ENCODE results near the gene SMCO3. TPM values are rescaled to one million over a fixed set of nuclear protein-coding genes. Genes with fewer than 3 reads are reported as not detected.

Gene SMCO3
- total and polyA plus RNA-seq, 2 of the 8 experiments (the other 6 are each of a cell fraction or from before 2014, with no cell fraction given), result not detected

DNA sequence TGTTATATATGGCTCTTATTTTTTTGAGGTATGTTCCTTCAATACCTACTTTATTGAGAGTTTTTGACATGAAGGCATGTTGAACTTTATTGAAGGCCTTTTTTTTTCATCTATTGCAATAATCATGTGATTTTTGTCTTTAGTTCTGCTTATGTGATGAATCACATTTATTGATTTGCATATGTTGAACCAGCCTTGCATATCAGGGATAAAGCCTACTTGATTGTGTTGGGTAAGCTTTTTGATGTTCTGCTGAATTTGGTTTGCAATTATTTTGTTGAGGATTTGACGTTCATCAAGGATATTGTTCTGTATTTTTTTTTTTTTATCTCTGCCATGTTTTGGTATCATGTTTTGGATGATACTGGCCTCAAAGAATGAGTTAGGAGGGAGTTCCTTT is 44.5 kb upstream of the SMCO3 start:
- ChIA-PET POLR2A (ENCODE audit: partially characterized antibody) (interaction anchor here (0.6 kb wide), 1 partner anchor 10 kb away, joined by 4 read pairs; no protein-coding TSS in a partner anchor), CTCF (ENCODE audit: partially characterized antibody) (interaction anchor here (1.3 kb wide), 1 partner anchor 43 kb away, joined by 4 read pairs; no protein-coding TSS in a partner anchor)
- Histone ChIP-seq H3K18ac (ENCODE audit: extremely low read depth, low read length) (no peak overlapping the region), H3K14ac (ENCODE audit: insufficient read length) (no peak overlapping the region), H4K5ac (ENCODE audit: insufficient read length, low read depth, low read length) (no peak overlapping the region), H3K9ac (replicated peaks in 1 of 4; ENCODE audit: extremely low read depth in 1 of 4, low read depth in 3 of 4, low read length in 3 of 4) (no peak overlapping the region), H4K91ac (replicated peaks; ENCODE audit: insufficient read length, low read length) (no peak overlapping the region), H3K23ac (ENCODE audit: insufficient read length) (no peak overlapping the region), H3K56ac (replicated peaks; ENCODE audit: insufficient read length, low read depth, low read length) (no peak overlapping the region), H2BK120ac (replicated peaks; ENCODE audit: low read depth, low read length) (no peak overlapping the region), H2AFZ (ENCODE audit: low read length) (no peak overlapping the region), H3K27me3 (replicated peaks in 1 of 4; ENCODE audit: control insufficient read depth in 3 of 4, extremely low read depth in 1 of 4, insufficient read depth in 3 of 4, low read length in 3 of 4) (no peaks in the 10 kb centered on the region), H3K23me2 (ENCODE audit: low read depth, low read length) (no peaks in the 10 kb centered on the region), H2BK12ac (ENCODE audit: low read depth, low read length) (no peak overlapping the region), H3K36me3 (ENCODE audit: control insufficient read depth in 2 of 4, insufficient read depth in 4 of 4, low read length in 3 of 4) (no peaks in the 10 kb centered on the region), H3K79me2 (ENCODE audit: control insufficient read depth in 1 of 2, insufficient read depth in 2 of 2, low read length in 2 of 2) (no peaks in the 10 kb centered on the region), H3K4me1 (replicated peaks in 1 of 4; ENCODE audit: control insufficient read depth in 3 of 4, insufficient read depth in 4 of 4, low read length in 3 of 4) (peaks cover 0 to 2% (median 0%) of the 10 kb centered on the region in 4 experiments; a peak in 1 of 7 replicates), H2BK5ac (ENCODE audit: low read depth, low read length) (no peak overlapping the region), H3K4me3 (ENCODE audit: extremely low read depth in 1 of 4, insufficient read depth in 2 of 4, low read depth in 3 of 4, low read length in 4 of 4) (no peak overlapping the region), H4K8ac (ENCODE audit: extremely low read depth, insufficient read depth, low read length) (no peak overlapping the region), H4K20me1 (replicated peaks in 1 of 2; ENCODE audit: control insufficient read depth in 1 of 2, insufficient read depth in 2 of 2, low read length in 2 of 2) (no peaks in the 10 kb centered on the region), H3K4ac (replicated peaks; ENCODE audit: insufficient read length, low read depth, low read length) (no peak overlapping the region), H2BK15ac (ENCODE audit: low read length) (no peak overlapping the region), H3K27ac (ENCODE audit: low read depth, low read length) (no peak overlapping the region), H2BK20ac (ENCODE audit: low read length) (no peak overlapping the region), H3K9me3 (ENCODE audit: insufficient read depth in 2 of 2, low read depth in 1 of 2, low read length in 1 of 2) (peaks cover 0 to 6% of the 10 kb centered on the region in 2 experiments; a peak in 1 of 4 replicates), H2AK5ac (ENCODE audit: low read depth, low read length) (no peak overlapping the region), H3K79me1 (ENCODE audit: low read depth, low read length) (no peaks in the 10 kb centered on the region), H3K4me2 (ENCODE audit: insufficient read depth in 1 of 2, low read depth in 2 of 2, low read length in 2 of 2) (no peak overlapping the region)
- no peak for DNase-seq (ENCODE audit: low read depth in 1 of 2, low spot score in 2 of 2)
- WGBS, 2 experiments (ENCODE audit: extremely low coverage in 1 of 2, insufficient coverage in 1 of 2, insufficient read length in 1 of 2, insufficient replicate concordance in 2 of 2, low coverage in 1 of 2, low lambda C conversion rate in 2 of 2, missing lambda C conversion rate in 1 of 2), result 94% methylated on average over 1 of the region's 1 CpG; no CpG with 5 or more reads in 1 of the 2 experiments
- FAIRE-seq, result no peak
- no peak for TF ChIP-seq JUN (IDR thresholded peaks at IDR 0.05; ENCODE audit: low read depth, low read length)

All from H1 (cell line).